Measurements from ENCODE around the gene RFK. TPM values are rescaled to one million over a fixed set of nuclear protein-coding genes. Genes with fewer than 3 reads are reported as not detected.

Gene RFK
- total RNA-seq, 1 donor from 2014 or later = 28.7 TPM

Other genes with a start within 250 kb of the RFK start
- 3.7 and 4.5 TPM in 2 replicates for gene GCNT1, start 64.8 kb upstream of the RFK start, total RNA-seq

All from bronchial epithelial cell (primary cell).